ENCODE measurements around the gene RGS7BP. TPM values are rescaled to one million over a fixed set of nuclear protein-coding genes. Genes with fewer than 3 reads are reported as not detected.
"Not testable (repeated sequence)": the region's sequence is repeated elsewhere in the genome, so short reads cannot be mapped to it uniquely, and the experiment has no call there.

RGS7BP gene
- total RNA-seq, 1 donor from 2014 or later: 1.0 TPM

GRCh38 chr5:64557911-64558310, 52.1 kb downstream of the RGS7BP start:
- no peak for DNase-seq (ENCODE audit: low spot score in 2 of 2, unreplicated experiment in 2 of 2)
- H3K36me3 Mint-ChIP-seq: peaks cover 2% of the 10 kb centered on the region
- peaks cover 4% of the 10 kb centered on the region for H3K27me3 Mint-ChIP-seq (ENCODE audit: low read depth)
- no peak overlapping the region for H3K4me3 Mint-ChIP-seq
- TF ChIP-seq CTCF (IDR thresholded peaks at IDR 0.05; ENCODE audit: unreplicated experiment): no peak
- no peak overlapping the region for H3K27ac Mint-ChIP-seq
- H3K9me3 Mint-ChIP-seq: peaks cover 12% of the 10 kb centered on the region
- peaks cover 2% of the 10 kb centered on the region for H3K4me1 Mint-ChIP-seq

- H3K27ac Mint-ChIP-seq; H3K27me3 Mint-ChIP-seq (ENCODE audit: low read depth); H3K36me3 Mint-ChIP-seq; DNase-seq (ENCODE audit: low spot score in 2 of 2, unreplicated experiment in 2 of 2); H3K4me1 Mint-ChIP-seq; H3K4me3 Mint-ChIP-seq: not testable (repeated sequence)
- H3K9me3 Mint-ChIP-seq: peaks cover 12% of the 10 kb centered on the region
Observed at GRCh38 chr5:64558641-64559040, 52.8 kb downstream of the RGS7BP start.

GRCh38 chr5:64566310-64566916, 60.6 kb downstream of the RGS7BP start:
- no peak for TF ChIP-seq CTCF (IDR thresholded peaks at IDR 0.05; ENCODE audit: unreplicated experiment)
- peaks cover 1% of the 10 kb centered on the region for H3K27me3 Mint-ChIP-seq (ENCODE audit: low read depth)
- H3K4me1 Mint-ChIP-seq: peaks cover 7% of the 10 kb centered on the region
- DNase-seq (ENCODE audit: low spot score in 2 of 2, unreplicated experiment in 2 of 2): no peak
- no peaks in the 10 kb centered on the region for H3K36me3 Mint-ChIP-seq
- no peaks in the 10 kb centered on the region for H3K9me3 Mint-ChIP-seq
- no peak overlapping the region for H3K4me3 Mint-ChIP-seq
- H3K27ac Mint-ChIP-seq: no peak overlapping the region

GRCh38 chr5:64569858-64570257, 64.0 kb downstream of the RGS7BP start:
- Mint-ChIP-seq H3K4me3 (no peak overlapping the region), H3K27ac (no peak overlapping the region), H3K4me1 (peaks cover 6% of the 10 kb centered on the region), H3K9me3 (no peaks in the 10 kb centered on the region), H3K36me3 (no peaks in the 10 kb centered on the region), H3K27me3 (ENCODE audit: low read depth) (peaks cover 4% of the 10 kb centered on the region)
- no peak for DNase-seq (ENCODE audit: low spot score in 2 of 2, unreplicated experiment in 2 of 2)
- TF ChIP-seq CTCF (IDR thresholded peaks at IDR 0.05; ENCODE audit: unreplicated experiment): no peak

- Mint-ChIP-seq H3K4me1 (peaks cover 4% of the 10 kb centered on the region), H3K27me3 (ENCODE audit: low read depth) (peaks cover 7% of the 10 kb centered on the region), H3K9me3 (no peaks in the 10 kb centered on the region), H3K4me3 (no peak overlapping the region), H3K36me3 (no peaks in the 10 kb centered on the region), H3K27ac (no peak overlapping the region)
- no peak for DNase-seq (ENCODE audit: low spot score in 2 of 2, unreplicated experiment in 2 of 2)
- TF ChIP-seq CTCF (IDR thresholded peaks at IDR 0.05; ENCODE audit: unreplicated experiment): no peak
Observed at GRCh38 chr5:64570395-64570996, 64.7 kb downstream of the RGS7BP start.

- no peak overlapping the region for H3K4me3 Mint-ChIP-seq
- no peaks in the 10 kb centered on the region for H3K4me1 Mint-ChIP-seq
- no peaks in the 10 kb centered on the region for H3K36me3 Mint-ChIP-seq
- no peak for TF ChIP-seq CTCF (IDR thresholded peaks at IDR 0.05; ENCODE audit: unreplicated experiment)
- H3K9me3 Mint-ChIP-seq: no peaks in the 10 kb centered on the region
- DNase-seq (ENCODE audit: low spot score in 2 of 2, unreplicated experiment in 2 of 2): no peak
- H3K27ac Mint-ChIP-seq: no peak overlapping the region
- H3K27me3 Mint-ChIP-seq (ENCODE audit: low read depth): peaks cover 18% of the 10 kb centered on the region
Observed at GRCh38 chr5:64575561-64575960, 69.7 kb downstream of the RGS7BP start.

Data from mesothelial cell of epicardium (in vitro differentiated cells).